ENCODE results near the gene PCSK1N. TPM values are rescaled to one million over a fixed set of nuclear protein-coding genes. Genes with fewer than 3 reads are reported as not detected.

Gene PCSK1N
- total RNA-seq, 1 experiment from 2014 or later: 0.22 TPM

DNA sequence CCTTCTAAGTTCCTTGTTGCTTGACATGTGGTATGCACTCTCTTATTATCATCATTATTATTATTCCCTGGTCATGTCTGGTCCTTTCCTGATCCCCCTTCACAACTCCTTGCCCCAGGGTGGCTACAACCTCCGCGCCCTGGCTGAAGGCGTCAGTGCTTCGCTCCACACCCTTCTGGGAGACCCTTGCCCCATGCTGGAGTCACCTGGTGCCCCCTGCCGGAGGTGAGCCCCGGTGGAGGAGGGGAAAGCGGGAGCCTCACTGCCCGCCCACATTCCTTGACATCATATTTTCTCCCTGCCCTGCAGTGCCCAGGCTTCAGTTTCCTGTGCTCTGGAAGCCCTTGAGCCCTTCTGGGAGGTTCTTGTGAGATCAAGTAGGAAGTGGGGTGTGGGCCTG lies 20.1 kb downstream of the PCSK1N start:
- H3K4me1 ChIP-seq (ENCODE audit: control insufficient read depth in 1 of 2, insufficient read depth in 2 of 2, low read length in 2 of 2): no peaks in the 10 kb centered on the region
- intact Hi-C loops (cut with micrococcal nuclease): no loop called here
- POLR2A ChIA-PET: no interaction called here
- H3K27me3 ChIP-seq (ENCODE audit: insufficient read depth, low read length): no peaks in the 10 kb centered on the region
- no peaks in the 10 kb centered on the region for H3K9me2 ChIP-seq (ENCODE audit: insufficient read depth)
- RAD21 ChIA-PET (ENCODE audit: low non-redundant PET in 1 of 2, low total read pairs in 2 of 2, uncharacterized antibody in 2 of 2, unreplicated experiment in 2 of 2): no interaction called here
- no TSS peak for BruUV-seq (replicated peaks)
- no peak for ATAC-seq
- H3K9me3 ChIP-seq (ENCODE audit: control insufficient read depth in 1 of 2, insufficient read depth in 1 of 2, low read depth in 1 of 2, low read length in 2 of 2): no peaks in the 10 kb centered on the region
- H4K20me1 ChIP-seq (ENCODE audit: insufficient read depth): no peaks in the 10 kb centered on the region
- H3K4me3 ChIP-seq (replicated peaks in 1 of 2; ENCODE audit: low read depth in 1 of 2, low read length in 2 of 2): no peak overlapping the region
- H3K4me2 ChIP-seq (ENCODE audit: low read length): no peak overlapping the region
- no peaks in the 10 kb centered on the region for H3K36me3 ChIP-seq (ENCODE audit: control insufficient read depth in 1 of 2, insufficient read depth in 2 of 2, low read length in 2 of 2)
- H3K27ac ChIP-seq (ENCODE audit: low read depth, low read length): no peak overlapping the region
- TF ChIP-seq FOSL1 (IDR thresholded peaks at IDR 0.05; ENCODE audit: low read depth): no peak
- no peaks in the 10 kb centered on the region for H3K79me2 ChIP-seq (ENCODE audit: insufficient read depth, low read length)
- CTCF ChIA-PET: no interaction called here
- no peak overlapping the region for H2AFZ ChIP-seq (ENCODE audit: low read depth, low read length, poor library complexity, severe bottlenecking)
- H3K9ac ChIP-seq (ENCODE audit: low read length): no peak overlapping the region
- no peak for DNase-seq (ENCODE audit: low read depth, low spot score)

GRCh38 chrX:48814722-48815121 lies 20.7 kb downstream of the PCSK1N start:
- intact Hi-C loops (cut with micrococcal nuclease): no loop called here
- H3K36me3 ChIP-seq (ENCODE audit: control insufficient read depth in 1 of 2, insufficient read depth in 2 of 2, low read length in 2 of 2): no peaks in the 10 kb centered on the region
- H3K4me2 ChIP-seq (ENCODE audit: low read length): no peak overlapping the region
- no peaks in the 10 kb centered on the region for H4K20me1 ChIP-seq (ENCODE audit: insufficient read depth)
- H3K4me3 ChIP-seq (replicated peaks in 1 of 2; ENCODE audit: low read depth in 1 of 2, low read length in 2 of 2): no peak overlapping the region
- RAD21 ChIA-PET (ENCODE audit: low non-redundant PET in 1 of 2, low total read pairs in 2 of 2, uncharacterized antibody in 2 of 2, unreplicated experiment in 2 of 2): no interaction called here
- CTCF ChIA-PET: no interaction called here
- TF ChIP-seq ZFX (IDR thresholded peaks at IDR 0.05) (no peak), SP1 (IDR thresholded peaks at IDR 0.05; ENCODE audit: low read depth) (no peak), SIN3A (IDR thresholded peaks at IDR 0.05; ENCODE audit: low read depth) (no peak), ELF1 (IDR thresholded peaks at IDR 0.05; ENCODE audit: borderline replicate concordance, low read depth) (no peak), FOSL1 (IDR thresholded peaks at IDR 0.05; ENCODE audit: low read depth) (no peak), JUND (IDR thresholded peaks at IDR 0.05) (no peak), YY1 (IDR thresholded peaks at IDR 0.05; ENCODE audit: extremely low read depth, insufficient replicate concordance, low read depth, low read length) (no peak), POLR2AphosphoS5 (IDR thresholded peaks at IDR 0.05; ENCODE audit: low read depth, low read length) (no peak), ZNF274 (IDR thresholded peaks at IDR 0.05; ENCODE audit: low read depth, low read length) (no peak), EZH2phosphoT487 (IDR thresholded peaks at IDR 0.05; ENCODE audit: borderline replicate concordance) (no peak), CTCF (IDR thresholded peaks at IDR 0.05 in 2 of 3, conservative IDR thresholded peaks at IDR 0.05 in 1 of 3; ENCODE audit: borderline replicate concordance in 1 of 3, insufficient read depth in 1 of 3, low read depth in 2 of 3, low read length in 2 of 3) (no peak)
- TF ChIP-seq, protein P1, sequence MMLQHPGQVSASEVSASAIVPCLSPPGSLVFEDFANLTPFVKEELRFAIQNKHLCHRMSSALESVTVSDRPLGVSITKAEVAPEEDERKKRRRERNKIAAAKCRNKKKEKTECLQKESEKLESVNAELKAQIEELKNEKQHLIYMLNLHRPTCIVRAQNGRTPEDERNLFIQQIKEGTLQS (IDR thresholded peaks at IDR 0.05): no peak
- TF ChIP-seq, protein P2, sequence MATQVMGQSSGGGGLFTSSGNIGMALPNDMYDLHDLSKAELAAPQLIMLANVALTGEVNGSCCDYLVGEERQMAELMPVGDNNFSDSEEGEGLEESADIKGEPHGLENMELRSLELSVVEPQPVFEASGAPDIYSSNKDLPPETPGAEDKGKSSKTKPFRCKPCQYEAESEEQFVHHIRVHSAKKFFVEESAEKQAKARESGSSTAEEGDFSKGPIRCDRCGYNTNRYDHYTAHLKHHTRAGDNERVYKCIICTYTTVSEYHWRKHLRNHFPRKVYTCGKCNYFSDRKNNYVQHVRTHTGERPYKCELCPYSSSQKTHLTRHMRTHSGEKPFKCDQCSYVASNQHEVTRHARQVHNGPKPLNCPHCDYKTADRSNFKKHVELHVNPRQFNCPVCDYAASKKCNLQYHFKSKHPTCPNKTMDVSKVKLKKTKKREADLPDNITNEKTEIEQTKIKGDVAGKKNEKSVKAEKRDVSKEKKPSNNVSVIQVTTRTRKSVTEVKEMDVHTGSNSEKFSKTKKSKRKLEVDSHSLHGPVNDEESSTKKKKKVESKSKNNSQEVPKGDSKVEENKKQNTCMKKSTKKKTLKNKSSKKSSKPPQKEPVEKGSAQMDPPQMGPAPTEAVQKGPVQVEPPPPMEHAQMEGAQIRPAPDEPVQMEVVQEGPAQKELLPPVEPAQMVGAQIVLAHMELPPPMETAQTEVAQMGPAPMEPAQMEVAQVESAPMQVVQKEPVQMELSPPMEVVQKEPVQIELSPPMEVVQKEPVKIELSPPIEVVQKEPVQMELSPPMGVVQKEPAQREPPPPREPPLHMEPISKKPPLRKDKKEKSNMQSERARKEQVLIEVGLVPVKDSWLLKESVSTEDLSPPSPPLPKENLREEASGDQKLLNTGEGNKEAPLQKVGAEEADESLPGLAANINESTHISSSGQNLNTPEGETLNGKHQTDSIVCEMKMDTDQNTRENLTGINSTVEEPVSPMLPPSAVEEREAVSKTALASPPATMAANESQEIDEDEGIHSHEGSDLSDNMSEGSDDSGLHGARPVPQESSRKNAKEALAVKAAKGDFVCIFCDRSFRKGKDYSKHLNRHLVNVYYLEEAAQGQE (IDR thresholded peaks at IDR 0.05; ENCODE audit: low read depth): no peak
- H3K9ac ChIP-seq (ENCODE audit: low read length): no peak overlapping the region
- H3K9me3 ChIP-seq (ENCODE audit: control insufficient read depth in 1 of 2, insufficient read depth in 1 of 2, low read depth in 1 of 2, low read length in 2 of 2): no peaks in the 10 kb centered on the region
- no peaks in the 10 kb centered on the region for H3K9me2 ChIP-seq (ENCODE audit: insufficient read depth)
- BruUV-seq (replicated peaks): no TSS peak
- POLR2A ChIA-PET: no interaction called here
- no peak overlapping the region for H3K27ac ChIP-seq (ENCODE audit: low read depth, low read length)
- no peaks in the 10 kb centered on the region for H3K79me2 ChIP-seq (ENCODE audit: insufficient read depth, low read length)
- ATAC-seq: no peak
- H3K27me3 ChIP-seq (ENCODE audit: insufficient read depth, low read length): no peaks in the 10 kb centered on the region
- no peak overlapping the region for H2AFZ ChIP-seq (ENCODE audit: low read depth, low read length, poor library complexity, severe bottlenecking)
- no peaks in the 10 kb centered on the region for H3K4me1 ChIP-seq (ENCODE audit: control insufficient read depth in 1 of 2, insufficient read depth in 2 of 2, low read length in 2 of 2)
- no peak for DNase-seq (ENCODE audit: low read depth, low spot score)

Measured in HCT116 (cell line).